Gastroesophageal sphincter (tissue), 3 donors: ENCODE measurements around the gene VWC2.

Experiments
- CTCF ChIP-seq, 4 experiments: fragments of 200-600 bp in 2 of 4; fragments of 450-650 bp in 2 of 4; sonication (generic) in 1 of 4; IDR thresholded peaks; one replicate each; pipeline ENCODE4 v1.5.1; 2017 to 2019; ENCODE audit warnings: antibody characterized with exemption in 4 of 4, mild to moderate bottlenecking in 2 of 4, moderate library complexity in 2 of 4
- EP300 ChIP-seq: sonication (generic); formaldehyde crosslinking; IDR thresholded peaks from one replicate; pipeline ENCODE4 v1.6.1; 2017; ENCODE audit warnings: antibody characterized with exemption, mild to moderate bottlenecking

- no peak for TF ChIP-seq CTCF (IDR thresholded peaks at IDR 0.05)
- TF ChIP-seq EP300, result no peak
These were observed 7.5 kb downstream of the VWC2 start for GRCh38 chr7:49780953-49781352.
